Uterus (tissue), 4 donors: ENCODE results near the gene NAP1L4. TPM values are rescaled to one million over a fixed set of nuclear protein-coding genes. Genes with fewer than 3 reads are reported as not detected.
A peak's percentile ranks its signal among the peaks of the same experiment; 100 is the strongest.

ENCODE experiments used
- DNase-seq, 2 donors: peaks; one replicate each; pipeline ENCODE4 v3.0.0-alpha.2; 2019 to 2020
- H3K27ac ChIP-seq, 2 donors: fragments of 200-600 bp; sonication (generic); 1 replicate in 1 of 2; 2 replicates in 1 of 2; pipeline ENCODE4 v1.5.1; 2016 to 2018
- H3K27me3 ChIP-seq, 2 donors: fragments of 200-600 bp; sonication (generic); one replicate each; pipeline ENCODE4 v1.5.1; 2018 to 2019; ENCODE audit warnings: control low read depth in 1 of 2
- H3K36me3 ChIP-seq, 2 donors: fragments of 200-600 bp; sonication (generic); one replicate each; pipeline ENCODE4 v1.5.1; 2019; ENCODE audit warnings: control low read depth in 1 of 2
- H3K4me1 ChIP-seq, 2 donors: fragments of 200-600 bp; sonication (generic); one replicate each; pipeline ENCODE4 v1.5.1; 2018 to 2019; ENCODE audit warnings: control low read depth in 1 of 2
- H3K4me3 ChIP-seq, 2 donors: fragments of 200-600 bp; sonication (generic); 1 replicate in 1 of 2; 2 replicates in 1 of 2; pipeline ENCODE4 v1.5.1; 2018 to 2019; ENCODE audit warnings: mild to moderate bottlenecking in 1 of 2
- H3K9me3 ChIP-seq, 2 donors: fragments of 200-600 bp; sonication (generic); one replicate each; pipeline ENCODE4 v1.5.1; 2019; ENCODE audit warnings: control low read depth in 1 of 2
- POLR2A ChIP-seq, 2 donors: fragments of 450-650 bp; IDR thresholded peaks; one replicate each; pipeline ENCODE4 v1.6.1; 2016; ENCODE audit warnings: antibody characterized with exemption in 2 of 2, mild to moderate bottlenecking in 1 of 2, moderate library complexity in 1 of 2
- intact Hi-C: fragments of 100-400 bp; cut with DNase I; formaldehyde crosslinking; loops from one replicate; pipeline ENCODE4 v1.15.1; 2023; ENCODE audit warnings: low total_unique reads
- total RNA-seq, 4 donors: library from RNA; depleted of rRNA in 3 of 4; stranded (reverse); fragments of >200 nt in 3 of 4; gene quantifications; one replicate each; pipeline versions ENCODE4 v1.1.0 to v1.2.4, GENCODE V29; 2014 to 2023
- TF ChIP-seq, protein P1 (sequence below), 4 experiments: fragments of 200-600 bp in 2 of 4; fragments of 450-650 bp in 2 of 4; sonication (generic) in 2 of 4; IDR thresholded peaks; one replicate each; pipeline ENCODE4 v1.5.1; 2016 to 2019; ENCODE audit warnings: antibody characterized with exemption in 4 of 4, mild to moderate bottlenecking in 2 of 4, moderate library complexity in 1 of 4
- donor health status: DM: yes; HTN: yes; CAD: no.

The NAP1L4 gene
- total RNA-seq, 4 donors from 2014 or later: 96.1 to 183 (median 129) TPM

DNA sequence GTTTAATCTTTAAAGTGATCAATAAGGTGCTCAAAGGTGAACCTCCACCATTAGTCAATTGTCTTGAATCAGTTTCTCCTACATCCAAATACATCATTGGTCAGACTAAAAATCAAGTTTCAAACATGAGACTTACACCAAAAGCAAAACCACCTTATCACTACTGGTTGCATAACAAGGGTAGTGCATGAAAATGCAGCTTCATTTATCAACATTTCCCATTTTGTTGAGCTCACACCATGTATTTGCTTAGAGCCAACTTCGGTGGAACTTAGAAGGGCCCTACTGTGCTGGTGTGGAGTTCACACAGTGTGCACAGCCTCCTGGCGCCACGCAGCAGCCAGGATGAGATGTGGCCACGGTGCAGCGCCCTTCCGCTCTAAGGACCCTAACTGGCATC is 39.8 kb downstream of the NAP1L4 start:
- no peaks in the 10 kb centered on the region for H3K4me1 ChIP-seq
- no peak for TF ChIP-seq POLR2A (IDR thresholded peaks at IDR 0.05)
- TF ChIP-seq, protein P1, sequence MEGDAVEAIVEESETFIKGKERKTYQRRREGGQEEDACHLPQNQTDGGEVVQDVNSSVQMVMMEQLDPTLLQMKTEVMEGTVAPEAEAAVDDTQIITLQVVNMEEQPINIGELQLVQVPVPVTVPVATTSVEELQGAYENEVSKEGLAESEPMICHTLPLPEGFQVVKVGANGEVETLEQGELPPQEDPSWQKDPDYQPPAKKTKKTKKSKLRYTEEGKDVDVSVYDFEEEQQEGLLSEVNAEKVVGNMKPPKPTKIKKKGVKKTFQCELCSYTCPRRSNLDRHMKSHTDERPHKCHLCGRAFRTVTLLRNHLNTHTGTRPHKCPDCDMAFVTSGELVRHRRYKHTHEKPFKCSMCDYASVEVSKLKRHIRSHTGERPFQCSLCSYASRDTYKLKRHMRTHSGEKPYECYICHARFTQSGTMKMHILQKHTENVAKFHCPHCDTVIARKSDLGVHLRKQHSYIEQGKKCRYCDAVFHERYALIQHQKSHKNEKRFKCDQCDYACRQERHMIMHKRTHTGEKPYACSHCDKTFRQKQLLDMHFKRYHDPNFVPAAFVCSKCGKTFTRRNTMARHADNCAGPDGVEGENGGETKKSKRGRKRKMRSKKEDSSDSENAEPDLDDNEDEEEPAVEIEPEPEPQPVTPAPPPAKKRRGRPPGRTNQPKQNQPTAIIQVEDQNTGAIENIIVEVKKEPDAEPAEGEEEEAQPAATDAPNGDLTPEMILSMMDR (IDR thresholded peaks at IDR 0.05): no peak
- no peaks in the 10 kb centered on the region for H3K27me3 ChIP-seq
- no peak for DNase-seq
- no peaks in the 10 kb centered on the region for H3K36me3 ChIP-seq
- peak overlapping the region; percentile 20 to 51 for H3K27ac ChIP-seq
- intact Hi-C loops: no loop called here
- no peak overlapping the region for H3K4me3 ChIP-seq
- no peaks in the 10 kb centered on the region for H3K9me3 ChIP-seq

DNA sequence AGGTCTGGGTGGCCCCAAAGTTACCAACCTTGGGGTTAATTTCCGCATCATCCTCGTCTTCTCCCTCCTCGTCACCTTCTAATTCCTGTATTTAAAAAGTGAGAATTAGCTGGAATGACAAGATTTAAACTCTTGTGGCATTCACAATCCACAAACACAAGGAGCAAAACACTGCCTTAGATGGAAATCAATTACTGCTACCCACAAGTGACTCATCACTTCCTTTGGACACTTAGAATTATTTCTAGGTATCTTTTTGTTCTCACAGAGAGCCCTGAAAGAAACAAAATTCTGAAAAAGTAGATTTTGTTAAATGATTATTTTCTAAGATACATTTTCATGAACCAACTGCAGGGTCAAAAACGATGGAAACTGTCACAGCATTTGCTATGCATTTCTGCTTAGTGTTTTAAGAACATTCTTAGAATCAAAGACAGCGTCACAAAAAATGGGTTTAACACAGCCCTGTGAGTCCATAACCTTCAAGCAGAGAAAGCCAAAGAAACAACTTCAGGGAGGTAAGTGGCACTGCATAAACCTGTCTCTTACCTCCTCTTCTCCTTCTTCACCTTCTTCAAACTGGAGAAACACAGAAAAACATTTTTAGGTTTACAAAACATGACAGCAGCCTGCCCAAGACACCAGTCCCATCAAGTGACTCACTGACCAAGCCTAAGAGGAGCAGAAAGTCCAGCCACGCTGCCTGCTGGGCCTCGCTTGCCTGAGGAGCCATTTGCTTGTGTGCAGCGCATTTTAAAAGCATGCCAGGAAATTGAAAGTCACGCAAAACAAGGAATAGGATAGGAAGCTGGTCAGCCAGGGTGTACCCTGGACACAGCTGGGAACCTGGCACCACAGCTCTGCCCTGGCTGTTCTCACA is 40.7 kb downstream of the NAP1L4 start:
- Histone ChIP-seq H3K36me3 (no peaks in the 10 kb centered on the region), H3K9me3 (no peaks in the 10 kb centered on the region), H3K4me3 (no peak overlapping the region), H3K27ac (peak overlapping the region; percentile 20 to 51), H3K27me3 (no peaks in the 10 kb centered on the region), H3K4me1 (no peaks in the 10 kb centered on the region)
- TF ChIP-seq POLR2A (IDR thresholded peaks at IDR 0.05): no peak
- TF ChIP-seq, protein P1 (IDR thresholded peaks at IDR 0.05): no peak
- intact Hi-C loops: no loop called here
- DNase-seq: no peak

DNA sequence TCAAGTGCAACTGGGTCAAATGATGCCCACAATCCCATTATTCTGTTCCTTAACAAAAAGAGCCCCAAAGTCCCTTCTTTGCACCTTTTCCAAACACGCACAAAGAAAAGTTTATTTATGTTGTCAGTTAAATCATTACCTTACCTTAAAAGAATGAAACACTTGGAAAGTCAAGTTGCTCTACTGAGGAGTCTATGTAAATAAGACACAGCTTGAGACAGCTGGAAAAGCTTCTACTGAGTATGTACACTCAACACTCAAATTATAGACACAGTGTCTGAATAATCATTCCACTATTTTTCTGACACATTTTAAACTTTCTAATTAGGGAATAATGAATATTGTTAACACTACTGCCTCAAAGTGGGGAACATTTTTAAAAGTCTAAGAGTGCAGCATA is 41.3 kb downstream of the NAP1L4 start:
- no peak for DNase-seq
- intact Hi-C loops: no loop called here
- TF ChIP-seq, protein P1 (IDR thresholded peaks at IDR 0.05): no peak
- TF ChIP-seq POLR2A (IDR thresholded peaks at IDR 0.05): no peak
- H3K4me3 ChIP-seq: no peak overlapping the region
- H3K36me3 ChIP-seq: no peaks in the 10 kb centered on the region
- H3K27ac ChIP-seq: peak overlapping the region; percentile 20 to 51
- no peaks in the 10 kb centered on the region for H3K27me3 ChIP-seq
- H3K4me1 ChIP-seq: peaks cover 0 to 4% of the 10 kb centered on the region in 2 donors
- no peaks in the 10 kb centered on the region for H3K9me3 ChIP-seq

DNA sequence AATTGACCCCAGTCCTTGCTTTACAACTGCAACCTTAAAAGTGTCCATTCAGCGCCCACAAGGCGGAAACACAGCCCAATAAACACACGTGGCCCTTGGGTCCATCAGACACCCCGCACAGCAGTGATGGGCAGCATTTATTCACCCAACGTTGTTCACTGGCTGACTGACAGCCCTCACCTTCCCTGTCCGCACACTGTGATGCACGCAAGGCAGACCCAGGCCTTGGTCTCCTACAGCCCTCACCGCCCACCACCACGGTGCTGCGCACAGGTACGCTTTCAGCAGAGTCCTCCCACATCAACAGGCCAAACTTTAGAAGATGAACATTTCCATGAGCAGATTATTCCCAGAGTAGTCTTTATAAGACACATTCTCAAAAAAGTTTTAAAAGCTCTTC is 42.2 kb downstream of the NAP1L4 start:
- peaks cover 0 to 5% of the 10 kb centered on the region in 2 donors for H3K4me1 ChIP-seq
- no peak overlapping the region for H3K27ac ChIP-seq
- TF ChIP-seq, protein P1 (IDR thresholded peaks at IDR 0.05): no peak
- no peak for TF ChIP-seq POLR2A (IDR thresholded peaks at IDR 0.05)
- H3K27me3 ChIP-seq: no peaks in the 10 kb centered on the region
- H3K9me3 ChIP-seq: no peaks in the 10 kb centered on the region
- H3K4me3 ChIP-seq: no peak overlapping the region
- DNase-seq: no peak
- intact Hi-C loops: no loop called here
- no peaks in the 10 kb centered on the region for H3K36me3 ChIP-seq

DNA sequence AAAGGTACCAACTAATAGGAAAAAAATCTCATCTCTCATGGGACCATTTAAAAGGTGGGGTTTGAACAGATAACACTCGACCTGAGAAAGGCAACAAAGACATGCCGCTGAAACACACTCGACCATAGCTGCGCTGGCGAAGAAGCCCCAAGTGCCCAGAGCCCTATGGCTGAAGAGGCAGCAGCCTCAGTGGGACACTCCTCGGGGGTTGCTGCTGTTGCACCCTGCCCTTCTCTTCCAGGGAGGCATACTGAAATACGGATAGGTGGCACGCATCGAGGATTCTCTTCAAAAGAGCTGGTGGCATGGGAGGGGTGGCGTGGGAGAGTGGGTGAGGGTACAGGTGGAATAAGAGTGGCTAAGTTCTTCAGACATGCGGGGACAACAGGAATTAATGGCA is 44.4 kb downstream of the NAP1L4 start:
- H3K36me3 ChIP-seq: no peaks in the 10 kb centered on the region
- intact Hi-C loops: no loop called here
- H3K4me1 ChIP-seq: peaks cover 0 to 5% of the 10 kb centered on the region in 2 donors
- no peak overlapping the region for H3K27ac ChIP-seq
- H3K9me3 ChIP-seq: no peaks in the 10 kb centered on the region
- no peak for DNase-seq
- H3K27me3 ChIP-seq: no peaks in the 10 kb centered on the region
- TF ChIP-seq, protein P1 (IDR thresholded peaks at IDR 0.05): no peak
- TF ChIP-seq POLR2A (IDR thresholded peaks at IDR 0.05): no peak
- H3K4me3 ChIP-seq: no peak overlapping the region
